NCI-H2196 treated with DMSO at 0.1 percent for 48 hours (cell line): ENCODE results near the gene TBX19.

Source experiments
- DNase-seq: peaks from one replicate; lab custom pipeline; 2025; ENCODE audit not compliant: unreplicated experiment; lab: John Stamatoyannopoulos, UW

Gene TBX19

GRCh38 chr1:168280296-168280927 lies at the start of gene TBX19:
TSS of gene TBX19 (plus strand) at chr1:168280877. CDS start at chr1:168281091, 214 bp downstream.
- no peak for DNase-seq

- DNase-seq: peak; percentile 17
Observed at GRCh38 chr1:168234846-168235547, 45.7 kb upstream of the TBX19 start.

- no peak for DNase-seq
Observed at GRCh38 chr1:168235548-168235885, 45.2 kb upstream of the TBX19 start.

- no peak for DNase-seq
Observed at GRCh38 chr1:168235937-168236336, 44.7 kb upstream of the TBX19 start.

- DNase-seq: no peak
Observed at GRCh38 chr1:168236836-168237611, 43.7 kb upstream of the TBX19 start.

- no peak for DNase-seq
Observed at GRCh38 chr1:168243198-168243597, 37.5 kb upstream of the TBX19 start.

GRCh38 chr1:168243636-168244212 lies 37.0 kb upstream of the TBX19 start:
- DNase-seq: no peak

GRCh38 chr1:168245042-168245441 lies 35.6 kb upstream of the TBX19 start:
- DNase-seq: no peak

GRCh38 chr1:168246506-168246905 lies 34.2 kb upstream of the TBX19 start:
- no peak for DNase-seq

- DNase-seq: no peak
Observed at GRCh38 chr1:168252204-168252733, 28.4 kb upstream of the TBX19 start.

- no peak for DNase-seq
Observed at GRCh38 chr1:168256164-168256563, 24.5 kb upstream of the TBX19 start.

- DNase-seq: no peak
Observed at GRCh38 chr1:168257397-168257796, 23.3 kb upstream of the TBX19 start.

GRCh38 chr1:168259567-168259966 lies 21.1 kb upstream of the TBX19 start:
- no peak for DNase-seq

- peak; percentile 66 for DNase-seq
Observed at GRCh38 chr1:168260393-168260792, 20.3 kb upstream of the TBX19 start.

GRCh38 chr1:168261390-168261789 lies 19.3 kb upstream of the TBX19 start:
- DNase-seq: no peak

- no peak for DNase-seq
Observed at GRCh38 chr1:168263130-168263529, 17.5 kb upstream of the TBX19 start.

- no peak for DNase-seq
Observed at GRCh38 chr1:168264296-168264695, 16.4 kb upstream of the TBX19 start.

GRCh38 chr1:168265596-168265995 lies 15.1 kb upstream of the TBX19 start:
- DNase-seq: no peak

GRCh38 chr1:168266644-168267186 lies 14.0 kb upstream of the TBX19 start:
- no peak for DNase-seq

- no peak for DNase-seq
Observed at GRCh38 chr1:168271636-168272035, 9.0 kb upstream of the TBX19 start.

GRCh38 chr1:168273575-168273974 lies 7.1 kb upstream of the TBX19 start:
- no peak for DNase-seq
